Tibial artery (tissue), 4 donors: Measurements from ENCODE around the gene AGPAT2.

Source experiments
- DNase-seq, 2 donors: peaks; one replicate each; pipeline ENCODE4 v3.0.0-alpha.2; 2019
- H3K27ac ChIP-seq, 2 donors: fragments of 200-600 bp; sonication (generic) in 1 of 2; 1 replicate in 1 of 2; 2 replicates in 1 of 2; pipeline ENCODE4 v1.5.1; 2018 to 2019; ENCODE audit warnings: mild to moderate bottlenecking in 1 of 2
- H3K27me3 ChIP-seq, 2 donors: fragments of 200-600 bp; sonication (generic) in 1 of 2; one replicate each; pipeline versions ENCODE4 v1.5.1 to v1.6.0; 2016 to 2019
- H3K36me3 ChIP-seq, 3 donors: fragments of 200-600 bp; sonication (generic) in 2 of 3; one replicate each; pipeline ENCODE4 v1.5.1; 2016 to 2019; ENCODE audit warnings: mild to moderate bottlenecking in 2 of 3
- H3K4me1 ChIP-seq, 4 donors: fragments of 200-600 bp; sonication (generic) in 2 of 4; 1 replicate in 3 of 4; 2 replicates in 1 of 4; pipeline ENCODE4 v1.5.1; 2016 to 2019
- H3K4me3 ChIP-seq, 2 donors: fragments of 200-600 bp; sonication (generic) in 1 of 2; 1 replicate in 1 of 2; 2 replicates in 1 of 2; pipeline ENCODE4 v1.5.1; 2018 to 2019; ENCODE audit warnings: mild to moderate bottlenecking in 2 of 2
- H3K9me3 ChIP-seq, 3 donors: fragments of 200-600 bp; sonication (generic) in 1 of 3; one replicate each; pipeline ENCODE4 v1.5.1; 2016 to 2019
- CTCF ChIP-seq, 2 experiments: fragments of 200-600 bp in 1 of 2; fragments of 450-650 bp in 1 of 2; IDR thresholded peaks; one replicate each; pipeline ENCODE4 v1.5.1; 2017 to 2019; ENCODE audit warnings: antibody characterized with exemption in 2 of 2, mild to moderate bottlenecking in 1 of 2, moderate library complexity in 1 of 2
- intact Hi-C: fragments of 100-400 bp; cut with DNase I; formaldehyde crosslinking; loops from one replicate; pipeline ENCODE4 v1.15.0; 2023; ENCODE audit warnings: low total_unique reads

Gene AGPAT2

GRCh38 chr9:136653323-136654079 is 33.8 kb downstream of the AGPAT2 start:
- Histone ChIP-seq H3K4me3 (no peak overlapping the region), H3K36me3 (no peaks in the 10 kb centered on the region), H3K9me3 (no peaks in the 10 kb centered on the region), H3K27ac (no peak overlapping the region), H3K4me1 (no peaks in the 10 kb centered on the region), H3K27me3 (peaks cover 0 to 55% of the 10 kb centered on the region in 2 donors)
- no peak for DNase-seq
- intact Hi-C loops, result no loop called here
- no peak for TF ChIP-seq CTCF (IDR thresholded peaks at IDR 0.05)

- intact Hi-C loops, result no loop called here
- H3K4me1 ChIP-seq, result no peaks in the 10 kb centered on the region
- H3K27me3 ChIP-seq, result peaks cover 0 to 50% of the 10 kb centered on the region in 2 donors
- H3K4me3 ChIP-seq, result no peak overlapping the region
- H3K27ac ChIP-seq, result no peak overlapping the region
- no peaks in the 10 kb centered on the region for H3K9me3 ChIP-seq
- TF ChIP-seq CTCF (IDR thresholded peaks at IDR 0.05), result no peak
- DNase-seq, result no peak
- H3K36me3 ChIP-seq, result no peaks in the 10 kb centered on the region
Measured at GRCh38 chr9:136651860-136652259, 35.4 kb downstream of the AGPAT2 start.

- intact Hi-C loops, result no loop called here
- no peak for DNase-seq
- TF ChIP-seq CTCF (IDR thresholded peaks at IDR 0.05), result no peak
- H3K36me3 ChIP-seq, result no peaks in the 10 kb centered on the region
- no peak overlapping the region for H3K27ac ChIP-seq
- no peaks in the 10 kb centered on the region for H3K4me1 ChIP-seq
- no peak overlapping the region for H3K4me3 ChIP-seq
- peaks cover 0 to 50% of the 10 kb centered on the region in 2 donors for H3K27me3 ChIP-seq
- H3K9me3 ChIP-seq, result no peaks in the 10 kb centered on the region
Measured at GRCh38 chr9:136650648-136651047, 36.6 kb downstream of the AGPAT2 start.

- Histone ChIP-seq H3K27me3 (peaks cover 0 to 50% of the 10 kb centered on the region in 2 donors), H3K27ac (no peak overlapping the region), H3K36me3 (no peaks in the 10 kb centered on the region), H3K4me3 (no peak overlapping the region), H3K9me3 (no peaks in the 10 kb centered on the region), H3K4me1 (peaks cover 0 to 4% (median under 1%) of the 10 kb centered on the region in 4 donors)
- TF ChIP-seq CTCF (IDR thresholded peaks at IDR 0.05), result no peak
- intact Hi-C loops, result no loop called here
- DNase-seq, result no peak
Measured at GRCh38 chr9:136650021-136650420, 37.2 kb downstream of the AGPAT2 start.

- H3K27me3 ChIP-seq, result peaks cover 0 to 54% of the 10 kb centered on the region in 2 donors
- H3K36me3 ChIP-seq, result no peaks in the 10 kb centered on the region
- peak; percentile 59 to 75 for DNase-seq
- no peak overlapping the region for H3K4me3 ChIP-seq
- TF ChIP-seq CTCF (IDR thresholded peaks at IDR 0.05), result no peak
- intact Hi-C loops, result no loop called here
- H3K27ac ChIP-seq, result no peak overlapping the region
- H3K9me3 ChIP-seq, result no peaks in the 10 kb centered on the region
- peaks cover 0 to 14% (median 11%) of the 10 kb centered on the region in 4 donors for H3K4me1 ChIP-seq
Measured at GRCh38 chr9:136648751-136649150, 38.5 kb downstream of the AGPAT2 start.
